IgD-negative memory B cell (primary cell): ENCODE results near the gene SLC30A7. TPM values are rescaled to one million over a fixed set of nuclear protein-coding genes. Genes with fewer than 3 reads are reported as not detected.
"Not testable (repeated sequence)": the region's sequence is repeated elsewhere in the genome, so short reads cannot be mapped to it uniquely, and the experiment has no call there.

Experiments
- H3K27ac Mint-ChIP-seq, 3 donors: one replicate each; pipeline ENCODE4 v1.8.0; 2020 to 2022; ENCODE audit warnings: mild to moderate bottlenecking in 3 of 3, mixed read lengths in 3 of 3, moderate library complexity in 1 of 3
- H3K27me3 Mint-ChIP-seq: one replicate; pipeline ENCODE4 v1.8.0; 2021; ENCODE audit warnings: mixed read lengths
- H3K36me3 Mint-ChIP-seq: one replicate; pipeline ENCODE4 v1.8.0; 2020; ENCODE audit warnings: mild to moderate bottlenecking, mixed read lengths
- H3K4me1 Mint-ChIP-seq, 3 donors: one replicate each; pipeline ENCODE4 v1.8.0; 2020 to 2022; ENCODE audit warnings: mixed read lengths in 3 of 3, mild to moderate bottlenecking in 1 of 3
- H3K4me3 Mint-ChIP-seq, 4 donors: one replicate each; pipeline ENCODE4 v1.8.0; 2020 to 2022; ENCODE audit warnings: mild to moderate bottlenecking in 4 of 4, mixed read lengths in 4 of 4, moderate library complexity in 3 of 4
- H3K9me3 Mint-ChIP-seq, 3 donors: one replicate each; pipeline ENCODE4 v1.8.0; 2020 to 2021; ENCODE audit warnings: mixed read lengths in 3 of 3, mild to moderate bottlenecking in 1 of 3
- polyA plus RNA-seq: library from polyadenylated mRNA; unstranded; fragments of 300-500 nt; fragmentation: Illumina TruSeq; gene quantifications from one replicate; pipeline ENCODE4 v1.2.3, GENCODE V29; 2021

Gene SLC30A7
- polyA plus RNA-seq: 8.3 TPM

GRCh38 chr1:100895540-100896480 is at the start of gene SLC30A7:
SLC30A7 (plus strand) TSS chr1:100896090; CDS start chr1:100896263, 173 bp downstream.
- no peaks in the 10 kb centered on the region for H3K27me3 Mint-ChIP-seq
- H3K4me3 Mint-ChIP-seq: peak within 1 kb of the TSS; percentile 97 to 100 (median 100)
- H3K9me3 Mint-ChIP-seq: peaks cover 0 to 1% (median 0%) of the 10 kb centered on the region in 3 donors
- H3K36me3 Mint-ChIP-seq: no peaks in the 10 kb centered on the region
- peak within 1 kb of the TSS; percentile 99 to 100 (median 100) for H3K27ac Mint-ChIP-seq
- H3K4me1 Mint-ChIP-seq: peaks cover 13 to 25% (median 15%) of the 10 kb centered on the region in 3 donors

GRCh38 chr1:100847361-100848082 is 48.4 kb upstream of the SLC30A7 start:
- Mint-ChIP-seq H3K27me3 (peaks cover 27% of the 10 kb centered on the region), H3K36me3 (no peaks in the 10 kb centered on the region), H3K9me3 (peaks cover 0 to 2% (median 1%) of the 10 kb centered on the region in 3 donors), H3K4me1 (no peaks in the 10 kb centered on the region), H3K27ac (peak overlapping the region in 1 of 3 donors; percentile 32), H3K4me3 (no peak overlapping the region)

- H3K9me3 Mint-ChIP-seq: no peaks in the 10 kb centered on the region
- H3K4me3 Mint-ChIP-seq: no peak overlapping the region
- H3K27ac Mint-ChIP-seq: no peak overlapping the region
- no peaks in the 10 kb centered on the region for H3K36me3 Mint-ChIP-seq
- H3K27me3 Mint-ChIP-seq: peaks cover 18% of the 10 kb centered on the region
- H3K4me1 Mint-ChIP-seq: peaks cover 0 to 2% (median 1%) of the 10 kb centered on the region in 3 donors
Measured at GRCh38 chr1:100851726-100852125, 44.2 kb upstream of the SLC30A7 start.

- Mint-ChIP-seq H3K4me1 (peaks cover 0 to 2% (median 1%) of the 10 kb centered on the region in 3 donors), H3K4me3 (no peak overlapping the region), H3K36me3 (no peaks in the 10 kb centered on the region), H3K9me3 (no peaks in the 10 kb centered on the region), H3K27ac (no peak overlapping the region), H3K27me3 (peaks cover 18% of the 10 kb centered on the region)
Measured at GRCh38 chr1:100852976-100853375, 42.9 kb upstream of the SLC30A7 start.

GRCh38 chr1:100855116-100855515 is 40.8 kb upstream of the SLC30A7 start:
- H3K27ac Mint-ChIP-seq, H3K9me3 Mint-ChIP-seq, H3K4me1 Mint-ChIP-seq, H3K36me3 Mint-ChIP-seq: not testable (repeated sequence)
- peaks cover 10% of the 10 kb centered on the region for H3K27me3 Mint-ChIP-seq
- peak overlapping the region in 1 of 4 donors; percentile 20 for H3K4me3 Mint-ChIP-seq

- Mint-ChIP-seq H3K36me3 (no peaks in the 10 kb centered on the region), H3K4me1 (peaks cover 0 to 2% (median 0%) of the 10 kb centered on the region in 3 donors), H3K27me3 (peaks cover 4% of the 10 kb centered on the region), H3K9me3 (no peaks in the 10 kb centered on the region), H3K4me3 (no peak overlapping the region), H3K27ac (no peak overlapping the region)
Measured at GRCh38 chr1:100860397-100860991, 35.4 kb upstream of the SLC30A7 start.

- Mint-ChIP-seq H3K4me3 (no peak overlapping the region), H3K36me3 (no peaks in the 10 kb centered on the region), H3K9me3 (no peaks in the 10 kb centered on the region), H3K4me1 (no peaks in the 10 kb centered on the region), H3K27ac (no peak overlapping the region), H3K27me3 (peaks cover 4% of the 10 kb centered on the region)
Measured at GRCh38 chr1:100861379-100861778, 34.5 kb upstream of the SLC30A7 start.

- H3K4me3 Mint-ChIP-seq: no peak overlapping the region
- H3K9me3 Mint-ChIP-seq: no peaks in the 10 kb centered on the region
- no peaks in the 10 kb centered on the region for H3K36me3 Mint-ChIP-seq
- no peaks in the 10 kb centered on the region for H3K27me3 Mint-ChIP-seq
- no peak overlapping the region for H3K27ac Mint-ChIP-seq
- no peaks in the 10 kb centered on the region for H3K4me1 Mint-ChIP-seq
Measured at GRCh38 chr1:100862591-100862990, 33.3 kb upstream of the SLC30A7 start.

- no peaks in the 10 kb centered on the region for H3K9me3 Mint-ChIP-seq
Measured at GRCh38 chr1:100866041-100866900, 29.6 kb upstream of the SLC30A7 start.

GRCh38 chr1:100866901-100867206 is 29.0 kb upstream of the SLC30A7 start:
- no peak overlapping the region for H3K4me3 Mint-ChIP-seq
- H3K36me3 Mint-ChIP-seq: no peaks in the 10 kb centered on the region
- H3K27ac Mint-ChIP-seq: peak overlapping the region in 1 of 3 donors; percentile 19
- H3K4me1 Mint-ChIP-seq: no peaks in the 10 kb centered on the region
- H3K27me3 Mint-ChIP-seq: no peaks in the 10 kb centered on the region
- no peaks in the 10 kb centered on the region for H3K9me3 Mint-ChIP-seq

More at GRCh38 chr1:100866041-100866900, 29.6 kb upstream of the SLC30A7 start:
- Mint-ChIP-seq H3K36me3 (no peaks in the 10 kb centered on the region), H3K4me3 (no peak overlapping the region), H3K4me1 (no peaks in the 10 kb centered on the region), H3K27me3 (no peaks in the 10 kb centered on the region), H3K27ac (no peak overlapping the region)

- Mint-ChIP-seq H3K27ac (no peak overlapping the region), H3K4me3 (no peak overlapping the region)
Measured at GRCh38 chr1:100868364-100868995, 27.4 kb upstream of the SLC30A7 start.

GRCh38 chr1:100869996-100870395 is 25.9 kb upstream of the SLC30A7 start:
- no peaks in the 10 kb centered on the region for H3K27me3 Mint-ChIP-seq

More at GRCh38 chr1:100868364-100868995, 27.4 kb upstream of the SLC30A7 start:
- Mint-ChIP-seq H3K4me1 (no peaks in the 10 kb centered on the region), H3K36me3 (no peaks in the 10 kb centered on the region), H3K27me3 (no peaks in the 10 kb centered on the region), H3K9me3 (no peaks in the 10 kb centered on the region)

GRCh38 chr1:100874433-100874832 is 21.5 kb upstream of the SLC30A7 start:
- H3K9me3 Mint-ChIP-seq: no peaks in the 10 kb centered on the region
- H3K4me3 Mint-ChIP-seq: no peak overlapping the region
- no peak overlapping the region for H3K27ac Mint-ChIP-seq
- H3K27me3 Mint-ChIP-seq: no peaks in the 10 kb centered on the region
- H3K4me1 Mint-ChIP-seq: no peaks in the 10 kb centered on the region
- H3K36me3 Mint-ChIP-seq: no peaks in the 10 kb centered on the region

More at GRCh38 chr1:100869996-100870395, 25.9 kb upstream of the SLC30A7 start:
- Mint-ChIP-seq H3K9me3 (no peaks in the 10 kb centered on the region), H3K36me3 (no peaks in the 10 kb centered on the region), H3K4me3 (no peak overlapping the region), H3K27ac (no peak overlapping the region), H3K4me1 (no peaks in the 10 kb centered on the region)

GRCh38 chr1:100875228-100875627 is 20.7 kb upstream of the SLC30A7 start:
- Mint-ChIP-seq H3K27me3 (no peaks in the 10 kb centered on the region), H3K9me3 (no peaks in the 10 kb centered on the region), H3K4me1 (no peaks in the 10 kb centered on the region), H3K4me3 (no peak overlapping the region), H3K36me3 (no peaks in the 10 kb centered on the region), H3K27ac (no peak overlapping the region)
